ENCODE data around the gene BLMH. TPM values are rescaled to one million over a fixed set of nuclear protein-coding genes. Genes with fewer than 3 reads are reported as not detected.

The BLMH gene
- total RNA-seq, 1 donor from 2014 or later = 87.1 TPM

- Mint-ChIP-seq H3K27me3 (ENCODE audit: low read depth) (no peaks in the 10 kb centered on the region), H3K9me3 (peaks cover 7% of the 10 kb centered on the region), H3K36me3 (ENCODE audit: low read depth) (no peaks in the 10 kb centered on the region), H3K4me1 (no peaks in the 10 kb centered on the region), H3K27ac (ENCODE audit: unreplicated experiment) (no peak overlapping the region), H3K4me3 (no peak overlapping the region)
- TF ChIP-seq CTCF (conservative IDR thresholded peaks at IDR 0.05) = no peak
- DNase-seq (ENCODE audit: low read depth, low spot score) = no peak
These were observed 13.0 kb upstream of the BLMH start for GRCh38 chr17:30304778-30305177.

GRCh38 chr17:30302241-30302640 lies 10.5 kb upstream of the BLMH start:
- Mint-ChIP-seq H3K27ac (ENCODE audit: unreplicated experiment) (no peak overlapping the region), H3K4me3 (no peak overlapping the region), H3K4me1 (no peaks in the 10 kb centered on the region), H3K9me3 (peaks cover 7% of the 10 kb centered on the region), H3K36me3 (ENCODE audit: low read depth) (no peaks in the 10 kb centered on the region), H3K27me3 (ENCODE audit: low read depth) (peaks cover 3% of the 10 kb centered on the region)
- DNase-seq (ENCODE audit: low read depth, low spot score) = no peak
- no peak for TF ChIP-seq CTCF (conservative IDR thresholded peaks at IDR 0.05)

GRCh38 chr17:30300818-30301217 lies 9.1 kb upstream of the BLMH start:
- no peak for TF ChIP-seq CTCF (conservative IDR thresholded peaks at IDR 0.05)
- no peak for DNase-seq (ENCODE audit: low read depth, low spot score)
- H3K9me3 Mint-ChIP-seq = peaks cover 7% of the 10 kb centered on the region
- peaks cover 4% of the 10 kb centered on the region for H3K27me3 Mint-ChIP-seq (ENCODE audit: low read depth)
- H3K36me3 Mint-ChIP-seq (ENCODE audit: low read depth) = no peaks in the 10 kb centered on the region
- H3K27ac Mint-ChIP-seq (ENCODE audit: unreplicated experiment) = no peak overlapping the region
- H3K4me1 Mint-ChIP-seq = no peaks in the 10 kb centered on the region
- H3K4me3 Mint-ChIP-seq = no peak overlapping the region

- Mint-ChIP-seq H3K36me3 (ENCODE audit: low read depth) (no peaks in the 10 kb centered on the region), H3K4me1 (no peaks in the 10 kb centered on the region), H3K9me3 (peaks cover 7% of the 10 kb centered on the region), H3K27ac (ENCODE audit: unreplicated experiment) (no peak overlapping the region), H3K4me3 (no peak overlapping the region), H3K27me3 (ENCODE audit: low read depth) (peaks cover 4% of the 10 kb centered on the region)
- TF ChIP-seq CTCF (conservative IDR thresholded peaks at IDR 0.05) = peak; percentile 35
- no peak for DNase-seq (ENCODE audit: low read depth, low spot score)
These were observed 7.3 kb upstream of the BLMH start for GRCh38 chr17:30299000-30299399.

- DNase-seq (ENCODE audit: low read depth, low spot score) = no peak
- H3K27me3 Mint-ChIP-seq (ENCODE audit: low read depth) = peaks cover 4% of the 10 kb centered on the region
- H3K4me3 Mint-ChIP-seq = no peak overlapping the region
- no peaks in the 10 kb centered on the region for H3K4me1 Mint-ChIP-seq
- no peaks in the 10 kb centered on the region for H3K36me3 Mint-ChIP-seq (ENCODE audit: low read depth)
- H3K27ac Mint-ChIP-seq (ENCODE audit: unreplicated experiment) = no peak overlapping the region
- H3K9me3 Mint-ChIP-seq = peaks cover 7% of the 10 kb centered on the region
- no peak for TF ChIP-seq CTCF (conservative IDR thresholded peaks at IDR 0.05)
These were observed 6.0 kb upstream of the BLMH start for GRCh38 chr17:30297715-30298114.
